Ureter (tissue), 1 donor: ENCODE results near the gene CALCR. TPM values are rescaled to one million over a fixed set of nuclear protein-coding genes. Genes with fewer than 3 reads are reported as not detected.
"Not testable (repeated sequence)": the region's sequence is repeated elsewhere in the genome, so short reads cannot be mapped to it uniquely, and the experiment has no call there.

Source experiments
- DNase-seq: peaks from one replicate; pipeline ENCODE4 v3.0.0-alpha.2; 2020; ENCODE audit warnings: low spot score
- total RNA-seq: library from RNA; stranded (reverse); gene quantifications from one replicate; pipeline ENCODE4 v1.2.4, GENCODE V29; 2023
- donor health status: DM: yes; HTN: yes; CAD: no.

Gene CALCR
- total RNA-seq = 0.16 TPM

DNA sequence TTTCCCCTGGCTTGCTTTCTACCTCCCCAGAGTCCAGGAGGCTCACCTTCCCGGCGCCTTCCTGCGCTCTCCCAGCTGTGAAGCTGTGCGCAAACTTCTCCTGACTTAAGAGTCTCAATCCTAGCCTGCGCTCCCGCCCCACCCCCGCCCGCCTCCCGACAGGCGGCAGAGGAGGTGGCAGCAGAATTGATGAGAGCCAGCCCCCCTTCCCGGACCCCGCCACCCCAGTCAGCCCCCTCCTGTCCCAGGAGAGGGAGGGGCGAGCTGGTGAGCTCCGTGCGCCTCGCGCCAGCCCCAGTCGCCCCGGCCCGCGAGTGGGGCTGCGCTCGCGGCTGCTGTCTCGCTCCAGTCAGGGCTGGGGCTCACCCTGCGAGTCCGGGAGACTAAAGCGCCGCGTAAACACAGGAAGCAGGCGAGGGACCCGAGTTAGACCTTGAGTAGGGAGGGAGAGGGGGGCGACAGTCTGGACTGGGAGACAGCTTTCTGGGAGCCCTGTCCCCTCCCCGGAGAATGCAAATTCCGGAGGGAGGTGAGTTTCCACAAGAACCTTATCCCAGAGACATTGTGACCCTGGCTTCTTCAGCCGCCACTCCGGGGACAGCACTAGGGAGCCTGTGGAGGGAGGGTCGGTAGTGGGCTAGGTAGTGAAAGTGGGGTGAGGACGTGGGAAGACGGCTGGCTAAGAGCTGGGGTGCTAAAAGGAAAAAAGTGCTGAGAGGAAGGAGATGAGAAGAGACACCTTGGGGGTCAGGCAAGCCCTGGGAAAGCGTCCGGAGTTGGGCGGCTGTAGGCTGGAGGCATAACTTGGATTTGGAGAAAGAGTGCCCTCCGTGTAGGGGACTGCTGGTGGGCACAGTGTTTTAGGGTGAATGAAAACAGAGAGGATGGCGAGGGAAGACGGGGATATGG, at the start of gene CALCR:
CALCR (minus strand) TSS at position 79 of the 909 bp plus-strand sequence. CDS start 87,743 bp downstream, outside the sequence.
- no peak for DNase-seq

DNA sequence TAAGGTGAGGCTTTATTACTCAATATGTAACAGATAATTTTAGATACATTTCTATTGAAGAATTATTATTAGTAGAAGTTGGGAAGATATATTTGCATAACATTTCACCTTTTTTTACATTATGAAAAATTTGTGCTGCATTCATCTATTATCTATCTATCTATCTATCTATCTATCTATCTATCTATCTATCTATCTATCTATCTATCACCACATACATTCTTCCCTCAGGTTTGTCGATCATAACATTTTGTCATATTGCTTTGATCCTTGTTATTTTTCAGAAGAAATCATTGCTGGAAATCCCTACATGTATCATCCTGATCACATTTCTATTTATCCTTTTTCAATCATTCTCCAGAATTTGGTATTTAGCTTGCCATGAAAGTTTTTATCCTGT, 49.3 kb upstream of the CALCR start:
- DNase-seq = no peak

DNA sequence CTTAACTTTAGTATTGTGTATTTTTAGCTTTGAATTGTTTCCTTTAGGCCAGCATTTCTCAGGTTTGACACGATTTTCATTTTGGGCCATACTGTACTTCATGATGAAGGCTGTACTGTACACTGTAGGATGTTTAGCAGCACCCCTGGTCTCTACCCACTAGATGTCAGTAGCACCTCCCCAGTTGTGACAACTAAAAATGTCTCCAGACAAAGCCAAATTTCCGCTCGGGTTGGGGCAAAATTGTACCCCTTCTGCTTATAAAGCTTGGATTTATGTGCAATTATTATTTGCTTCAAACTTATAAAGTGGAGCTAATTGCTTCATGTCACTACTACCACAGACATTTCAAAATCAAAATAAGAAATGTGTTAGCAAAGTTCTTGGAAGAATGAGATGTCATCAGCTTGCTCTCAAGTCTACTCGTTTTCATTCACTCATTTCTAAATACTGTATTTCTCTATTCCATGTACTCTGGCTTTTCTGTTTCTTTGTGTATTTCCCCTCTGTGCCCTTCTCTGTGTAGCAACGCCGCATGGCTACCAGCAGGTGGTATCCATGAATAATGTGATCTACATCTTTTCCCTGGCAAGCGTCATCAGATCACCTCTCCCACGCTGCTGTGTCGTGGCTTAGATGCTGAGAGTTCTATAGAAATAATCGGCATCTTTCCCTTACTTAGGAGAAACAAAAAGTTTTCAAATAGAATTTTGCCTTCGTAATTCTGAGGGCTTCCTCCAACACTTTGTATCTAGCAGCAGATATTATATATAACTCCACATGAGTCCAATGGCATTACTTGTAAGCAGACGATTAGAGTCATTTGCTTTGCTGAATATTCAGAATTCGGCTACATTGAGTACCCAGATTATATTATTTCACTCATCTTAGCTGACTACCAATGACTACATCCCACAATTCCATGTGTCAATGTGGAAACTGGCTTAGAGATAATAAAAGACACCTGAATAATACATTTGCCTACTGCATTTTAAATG, 47.8 kb upstream of the CALCR start:
- DNase-seq = no peak

DNA sequence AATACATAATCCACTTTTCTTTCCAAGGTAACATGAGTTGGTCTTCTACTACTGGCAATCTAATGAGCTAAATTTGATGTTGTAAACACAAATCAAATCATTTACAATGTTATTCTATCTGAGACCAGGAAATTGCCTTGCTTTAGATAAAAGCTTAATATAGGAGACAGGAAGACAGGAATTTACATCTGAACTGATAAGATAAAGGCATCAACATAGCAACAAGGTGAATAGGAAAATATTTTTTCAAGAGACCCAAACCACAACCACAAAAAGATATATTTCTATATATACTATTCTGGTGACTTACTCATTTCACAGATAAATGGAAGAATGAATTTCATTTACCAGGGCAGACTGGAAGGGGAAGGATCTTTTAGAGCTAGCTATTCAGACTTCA, 46.3 kb upstream of the CALCR start:
- DNase-seq = no peak

DNA sequence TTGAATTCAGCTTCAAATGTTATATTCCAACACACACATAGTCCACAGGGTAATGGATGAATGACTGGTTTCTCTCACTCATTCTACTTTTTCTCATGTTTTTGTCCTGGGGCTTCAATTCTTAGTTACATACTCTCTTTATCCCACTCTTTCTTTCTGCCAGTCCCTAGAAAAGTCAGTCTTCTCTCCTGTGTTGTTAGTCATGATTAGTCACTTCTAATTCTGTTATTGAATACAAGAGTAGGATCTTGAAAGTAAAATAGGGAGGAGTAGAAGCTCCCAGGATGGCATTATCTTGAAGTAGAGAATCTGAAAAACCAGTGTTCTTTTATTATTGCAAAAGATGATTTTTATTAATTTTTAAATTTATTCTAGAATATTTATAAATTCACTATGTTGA, 45.5 kb upstream of the CALCR start:
- no peak for DNase-seq

DNA sequence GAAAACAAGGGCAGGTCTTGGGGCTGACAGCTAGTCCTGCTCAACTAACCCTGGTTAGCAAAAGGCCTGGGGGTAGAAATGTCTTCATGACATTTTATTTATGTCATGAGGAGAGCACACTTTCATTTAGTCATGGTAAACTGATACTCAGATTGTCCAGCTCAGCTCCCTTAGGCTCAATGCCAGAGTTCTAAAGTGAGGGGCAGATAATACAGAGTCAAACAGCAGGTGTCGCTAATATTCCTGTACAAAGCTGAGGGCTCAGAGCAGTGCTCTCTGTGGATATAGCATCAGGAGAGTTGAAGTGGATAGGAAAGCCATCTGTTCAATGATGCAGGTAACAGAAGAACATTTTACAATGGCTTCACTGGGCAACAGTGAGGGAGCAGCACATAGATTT, 26.8 kb upstream of the CALCR start:
- no peak for DNase-seq

DNA sequence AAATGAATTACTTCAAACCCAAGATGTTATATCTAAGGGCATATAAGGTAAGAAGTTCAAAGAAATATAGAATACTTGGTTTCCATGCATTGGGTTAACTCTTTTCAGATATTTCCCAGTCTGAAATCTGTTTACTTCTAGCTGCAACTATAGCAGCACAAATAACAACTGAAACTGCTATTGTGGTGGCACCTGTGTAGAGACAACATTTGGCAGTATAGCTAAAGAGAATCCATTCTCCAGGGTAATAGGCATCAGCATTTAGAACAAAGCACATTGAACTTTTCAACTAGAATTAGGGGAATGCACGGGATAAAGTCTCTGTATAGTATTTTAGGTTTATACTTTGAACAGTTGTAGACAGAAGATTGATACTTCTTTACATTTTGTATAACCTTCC, 19.7 kb upstream of the CALCR start:
- no peak for DNase-seq

DNA sequence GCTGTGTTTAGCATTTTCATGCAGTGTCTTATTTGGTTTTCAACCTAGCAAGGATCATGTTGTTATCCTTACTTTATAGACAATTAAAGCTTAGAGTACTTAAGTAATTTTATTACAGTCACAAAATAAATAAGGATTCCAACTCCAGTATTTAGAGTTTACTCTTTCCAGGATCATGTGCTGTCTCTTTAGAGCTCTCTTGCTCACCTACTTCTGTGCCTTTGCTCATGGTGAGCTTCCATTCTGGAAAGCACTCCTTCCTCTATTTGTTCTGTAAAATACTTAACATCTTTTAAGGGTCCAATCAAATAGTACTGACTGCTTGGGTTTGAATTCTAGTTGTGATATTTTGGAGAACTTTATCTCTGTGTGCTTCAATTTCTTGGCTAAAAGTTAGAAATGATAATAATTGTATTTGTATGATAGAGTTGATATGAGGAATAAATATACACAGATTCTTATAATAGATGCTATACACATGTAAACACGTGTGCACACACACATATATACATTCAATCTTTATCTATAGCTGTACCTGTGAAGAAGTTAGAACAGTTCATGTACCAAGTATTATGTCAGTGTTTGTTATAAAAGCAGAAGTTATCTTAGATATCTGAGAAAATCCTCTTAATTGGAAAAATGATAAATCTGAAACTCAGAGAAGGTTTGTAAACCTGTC, 18.2 kb upstream of the CALCR start:
- DNase-seq = no peak

DNA sequence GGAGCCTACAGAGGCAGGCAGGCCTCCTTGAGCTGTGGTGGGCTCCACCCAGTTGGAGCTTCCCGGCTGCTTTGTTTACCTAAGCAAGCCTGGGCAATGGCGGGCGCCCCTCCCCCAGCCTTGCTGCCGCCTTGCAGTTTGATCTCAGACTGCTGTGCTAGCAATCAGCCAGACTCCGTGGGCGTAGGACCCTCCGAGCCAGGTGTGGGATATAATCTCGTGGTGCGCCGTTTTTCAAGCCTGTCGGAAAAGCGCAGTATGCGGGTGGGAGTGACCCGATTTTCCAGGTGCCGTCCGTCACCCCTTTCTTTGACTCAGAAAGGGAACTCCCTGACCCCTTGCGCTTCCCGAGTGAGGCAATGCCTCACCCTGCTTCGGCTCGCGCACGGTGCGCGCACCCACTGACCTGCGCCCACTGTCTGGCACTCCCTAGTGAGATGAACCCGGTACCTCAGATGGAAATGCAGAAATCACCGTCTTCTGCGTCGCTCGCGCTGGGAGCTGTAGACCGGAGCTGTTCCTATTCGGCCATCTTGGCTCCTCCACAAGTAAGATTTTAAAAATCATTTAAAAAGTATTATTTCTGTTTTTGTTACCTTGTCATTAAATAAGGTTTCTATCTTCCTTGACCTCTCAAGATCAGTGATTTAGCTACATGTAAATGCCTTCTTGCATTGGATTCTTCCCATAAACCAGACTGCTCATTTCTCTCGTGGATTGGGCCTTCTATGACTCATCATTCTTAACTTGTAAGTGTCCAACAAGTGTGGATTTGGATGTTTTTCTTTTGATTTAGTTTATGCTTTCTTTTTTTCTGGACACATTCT, 16.9 kb upstream of the CALCR start:
- DNase-seq = not testable (repeated sequence)

DNA sequence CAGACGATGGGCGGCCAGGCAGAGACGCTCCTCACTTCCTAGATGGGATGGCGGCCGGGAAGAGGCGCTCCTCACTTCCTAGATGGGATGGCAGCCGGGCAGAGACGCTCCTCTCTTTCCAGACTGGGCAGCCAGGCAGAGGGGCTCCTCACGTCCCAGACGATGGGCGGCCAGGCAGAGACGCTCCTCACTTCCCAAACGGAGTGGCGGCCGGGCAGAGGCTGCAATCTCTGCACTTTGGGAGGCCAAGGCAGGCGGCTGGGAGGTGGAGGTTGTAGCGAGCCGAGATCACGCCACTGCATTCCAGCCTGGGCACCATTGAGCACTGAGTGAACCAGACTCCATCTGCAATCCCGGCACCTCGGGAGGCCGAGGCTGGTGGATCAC, 11.9 kb upstream of the CALCR start:
- not testable (repeated sequence) for DNase-seq

DNA sequence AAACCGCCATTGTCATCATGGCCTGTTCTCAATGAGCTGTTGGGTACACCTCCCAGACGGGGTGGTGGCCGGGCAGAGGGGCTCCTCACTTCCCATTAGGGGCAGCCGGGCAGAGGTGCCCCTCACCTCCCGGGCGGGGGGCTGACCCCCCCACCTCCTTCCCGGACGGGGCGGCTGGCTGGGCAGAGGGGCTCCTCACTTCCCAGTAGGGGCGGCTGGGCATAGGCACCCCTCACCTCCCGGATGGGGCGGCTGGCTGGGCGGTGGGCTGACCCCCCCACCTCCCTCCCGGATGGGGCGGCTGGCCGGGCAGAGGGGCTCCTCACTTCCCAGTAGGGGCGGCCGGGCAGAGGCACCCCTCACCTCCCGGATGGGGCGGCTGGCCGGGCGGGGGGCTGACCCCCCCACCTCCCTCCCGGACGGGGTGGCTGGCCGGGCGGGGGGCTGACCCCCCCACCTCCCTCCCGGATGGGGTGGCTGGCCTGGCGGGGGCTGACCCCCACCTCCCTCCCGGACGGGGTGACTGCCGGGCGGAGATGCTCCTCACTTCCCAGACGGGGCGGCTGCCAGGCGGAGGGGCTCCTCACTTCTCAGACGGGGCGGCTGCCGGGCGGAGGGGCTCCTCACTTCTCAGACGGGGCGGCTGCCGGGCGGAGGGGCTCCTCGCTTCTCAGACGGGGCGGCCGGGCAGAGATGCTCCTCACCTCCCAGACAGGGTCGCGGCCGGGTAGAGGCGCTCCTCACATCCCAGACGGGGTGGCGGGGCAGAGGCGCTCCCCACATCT, 11.4 kb upstream of the CALCR start:
- DNase-seq = not testable (repeated sequence)

DNA sequence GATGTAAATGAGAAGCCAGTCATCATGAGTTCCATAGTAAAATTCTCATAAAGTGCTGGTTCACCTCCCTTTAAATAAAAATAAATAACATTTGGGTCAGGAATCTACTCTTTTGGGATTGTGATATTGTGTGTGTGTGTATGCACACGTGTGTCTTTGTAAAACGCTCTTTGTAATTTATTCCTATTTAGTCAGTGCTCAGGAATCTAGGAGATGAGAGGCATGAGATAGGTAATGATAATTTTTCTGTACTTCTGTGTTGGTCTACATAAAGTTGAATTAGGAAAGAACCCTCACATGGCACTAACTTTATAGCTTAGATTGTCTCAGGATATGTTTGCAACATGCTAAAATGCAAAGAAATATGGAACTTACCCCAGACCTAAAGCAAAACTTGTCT, 4.9 kb upstream of the CALCR start:
- DNase-seq = no peak

DNA sequence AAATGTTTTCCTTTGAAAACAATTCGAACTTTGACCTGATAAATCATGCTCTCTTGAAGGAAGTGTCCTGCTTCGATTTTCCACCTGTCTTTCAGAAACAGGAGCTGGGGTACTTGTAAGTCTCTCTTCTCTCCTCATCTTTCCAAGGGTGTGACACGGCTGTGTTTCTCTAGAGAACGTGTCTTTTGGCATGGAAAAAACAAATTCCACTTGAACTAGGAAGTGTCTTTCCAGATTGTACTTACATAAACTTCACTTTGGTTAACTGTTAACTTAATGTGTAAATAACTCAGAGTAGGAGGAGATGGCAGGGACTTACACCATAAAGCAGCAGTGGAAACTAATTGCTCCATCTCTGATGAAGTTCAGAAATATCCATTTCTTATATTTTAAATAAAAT, 4.2 kb upstream of the CALCR start:
- no peak for DNase-seq

DNA sequence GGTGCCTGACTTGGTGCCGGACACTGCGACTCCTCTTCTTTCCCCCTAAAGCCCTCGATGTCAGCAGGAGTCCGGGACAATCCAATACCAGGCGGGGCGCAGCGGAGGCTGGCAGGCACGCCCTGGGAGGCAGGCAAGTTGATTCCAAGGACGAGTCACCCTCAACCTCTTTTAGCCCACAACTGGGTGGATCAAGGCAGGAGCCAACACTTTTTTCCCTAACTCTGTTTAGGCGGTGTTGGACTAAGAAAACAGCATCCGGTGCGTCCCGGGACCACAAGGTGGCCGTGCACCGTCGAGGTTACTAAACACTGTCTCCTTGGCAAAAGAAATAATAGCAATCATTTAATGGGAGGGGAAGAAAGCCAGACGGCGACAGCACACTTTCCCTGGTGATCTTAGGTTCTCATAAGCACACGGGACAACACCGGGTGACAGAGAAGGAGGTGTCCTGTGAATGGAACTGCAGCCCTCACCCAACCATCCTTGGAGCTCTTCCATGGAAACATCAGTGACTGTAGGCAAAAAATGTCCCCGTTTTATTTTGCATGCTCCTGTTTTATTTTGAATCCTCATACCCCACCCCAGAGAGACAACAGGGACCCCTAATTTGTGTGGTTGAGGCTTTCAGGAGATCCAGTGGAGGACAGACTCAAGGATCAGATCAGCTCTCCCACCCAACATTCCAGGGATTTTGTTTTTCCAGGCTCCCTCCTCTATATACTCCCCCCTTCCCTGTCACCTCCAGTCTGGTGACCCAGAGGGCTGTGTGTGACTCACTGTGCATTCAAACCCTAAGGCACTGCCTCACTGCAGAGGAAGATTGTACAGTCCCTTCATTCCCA, 1.3 kb upstream of the CALCR start:
- DNase-seq = no peak

DNA sequence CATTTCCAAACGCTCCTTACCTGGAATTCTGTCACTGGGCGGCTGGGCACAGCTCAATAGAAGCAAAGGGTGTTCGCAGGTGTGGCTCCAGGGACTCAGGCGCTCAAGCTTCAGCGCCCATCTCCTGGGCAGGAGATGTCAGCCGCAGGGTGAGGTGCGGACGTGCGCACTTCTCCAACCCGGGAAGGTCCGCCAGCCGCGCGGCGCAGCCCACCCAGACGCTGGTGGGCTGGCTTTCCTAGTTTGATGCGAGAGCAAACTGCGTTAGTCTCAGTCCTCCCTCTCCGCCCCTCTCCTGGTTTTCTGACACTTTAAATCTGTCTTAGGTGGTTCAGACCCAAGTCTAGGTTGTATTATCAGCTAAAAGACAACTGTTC, 267 bp downstream of the CALCR start:
- DNase-seq = no peak

DNA sequence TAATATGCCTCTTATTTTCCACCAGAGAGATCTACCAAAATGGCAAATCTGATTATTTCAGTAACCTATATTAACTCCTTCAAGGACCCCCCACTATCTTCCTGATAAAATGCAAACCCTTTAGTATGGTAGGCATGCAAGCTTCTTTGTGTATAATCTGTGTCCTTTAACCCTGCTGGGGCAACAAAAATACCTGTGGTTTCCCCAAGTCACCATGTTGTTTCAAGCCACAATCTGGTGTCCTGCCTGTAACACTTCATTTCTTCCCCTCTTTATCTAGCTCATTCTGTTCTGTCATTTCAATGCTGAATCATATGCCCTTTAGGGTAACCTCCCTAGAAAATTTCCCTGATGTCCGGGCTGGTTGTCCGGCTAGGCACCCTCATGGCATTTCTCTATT, 5.3 kb downstream of the CALCR start:
- no peak for DNase-seq

DNA sequence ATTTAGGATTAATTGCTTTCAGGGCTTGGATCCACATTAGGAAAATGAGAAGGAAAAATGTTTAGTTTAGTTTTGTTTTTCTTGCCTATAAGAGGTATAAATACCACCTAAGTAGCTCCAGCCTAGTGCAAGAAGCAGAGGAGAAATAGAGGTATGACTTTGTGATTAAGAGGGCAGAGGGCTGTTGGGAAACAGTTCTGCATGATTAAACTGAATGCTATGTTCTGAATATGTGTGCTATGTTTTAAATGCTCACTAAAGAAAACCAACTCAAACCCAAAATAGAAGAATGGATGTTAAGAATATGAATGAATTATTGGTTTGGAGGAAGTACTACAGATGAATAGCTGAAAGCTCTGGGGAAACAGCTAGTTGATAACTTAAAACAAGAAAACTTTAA, 7.6 kb downstream of the CALCR start:
- no peak for DNase-seq

DNA sequence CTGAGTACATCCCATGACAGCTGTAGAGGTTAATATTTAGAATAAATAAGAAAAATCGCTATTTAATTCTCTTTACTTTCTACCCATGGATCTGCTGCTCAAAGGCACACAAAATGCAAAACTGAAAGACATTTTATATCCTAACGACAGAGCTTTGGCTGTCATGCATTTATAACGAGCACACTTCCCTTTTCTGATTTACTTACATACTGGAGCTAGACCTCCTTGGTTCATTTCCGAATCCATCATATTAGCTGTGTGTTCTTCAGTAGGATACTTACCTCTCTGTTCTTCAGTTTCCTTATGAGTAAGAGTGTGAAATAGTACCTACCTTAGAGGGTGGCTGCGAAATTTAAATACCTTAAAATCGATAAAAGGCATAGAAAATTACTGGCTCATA, 10.9 kb downstream of the CALCR start:
- no peak for DNase-seq

DNA sequence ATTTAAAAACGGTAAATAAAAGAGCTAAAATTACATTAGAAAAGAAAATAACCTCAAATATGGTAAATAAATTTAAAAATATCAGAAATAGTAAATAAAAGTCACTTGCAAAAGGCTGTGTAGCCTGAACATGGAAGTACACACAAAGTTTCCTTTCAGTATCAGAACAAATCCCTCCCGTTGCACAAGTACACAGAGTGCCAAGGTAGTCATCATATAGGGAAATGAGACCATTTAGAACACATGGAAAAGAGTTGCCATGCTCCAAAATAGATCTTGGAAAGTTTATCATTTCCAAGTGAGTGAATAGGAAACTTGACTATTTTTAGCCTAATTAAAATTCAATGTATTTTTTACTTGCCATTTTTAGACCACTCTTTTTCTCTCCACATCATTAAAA, 11.6 kb downstream of the CALCR start:
- DNase-seq = no peak
